Measurements from ENCODE around the gene ROR2.

GRCh38 chr9:91659529-91660495 is 290.2 kb downstream of the ROR2 start:
- TF ChIP-seq CTCF (conservative IDR thresholded peaks at IDR 0.05; ENCODE audit: low read depth in 2 of 2) (peak in 1 of 2 experiments; percentile 77), POLR2AphosphoS5 (IDR thresholded peaks at IDR 0.05; ENCODE audit: low read depth) (no peak), JUNB (IDR thresholded peaks at IDR 0.05; ENCODE audit: unreplicated experiment) (no peak), ETS1 (IDR thresholded peaks at IDR 0.05) (no peak), CREB1 (CRISPR knock-in tag; IDR thresholded peaks at IDR 0.05; ENCODE audit: low read depth) (no peak), EZH2 (IDR thresholded peaks at IDR 0.05; ENCODE audit: low read depth, unreplicated experiment) (no peak), REST (IDR thresholded peaks at IDR 0.05; ENCODE audit: unreplicated experiment) (no peak), STAT1 (IDR thresholded peaks at IDR 0.05; ENCODE audit: unreplicated experiment) (no peak)

Measured in GM23338 (cell line).